Tibial nerve (tissue), 4 donors: Measurements from ENCODE around the gene ATG9B. TPM values are rescaled to one million over a fixed set of nuclear protein-coding genes. Genes with fewer than 3 reads are reported as not detected.

Source experiments
- DNase-seq, 2 donors: peaks; one replicate each; pipeline ENCODE4 v3.0.0-alpha.2; 2019; ENCODE audit warnings: low spot score in 2 of 2
- H3K27ac ChIP-seq, 4 donors: fragments of 200-600 bp; sonication (generic) in 3 of 4; one replicate each; pipeline ENCODE4 v1.5.1; 2017 to 2019; ENCODE audit warnings: mild to moderate bottlenecking in 1 of 4
- H3K27me3 ChIP-seq, 2 donors: fragments of 200-600 bp; sonication (generic) in 1 of 2; one replicate each; pipeline versions ENCODE4 v1.5.1 to v1.6.0; 2017 to 2019
- H3K36me3 ChIP-seq, 3 donors: fragments of 200-600 bp; sonication (generic); one replicate each; pipeline ENCODE4 v1.5.1; 2018 to 2019
- H3K4me1 ChIP-seq, 4 donors: fragments of 200-600 bp; sonication (generic) in 3 of 4; one replicate each; pipeline ENCODE4 v1.5.1; 2017 to 2019
- H3K4me3 ChIP-seq, 4 donors: fragments of 200-600 bp; sonication (generic) in 3 of 4; one replicate each; pipeline ENCODE4 v1.5.1; 2017 to 2019; ENCODE audit warnings: mild to moderate bottlenecking in 1 of 4, moderate library complexity in 1 of 4
- H3K9me3 ChIP-seq, 4 donors: fragments of 200-600 bp; sonication (generic) in 3 of 4; one replicate each; pipeline ENCODE4 v1.5.1; 2017 to 2019
- EP300 ChIP-seq, 2 donors: sonication (generic); formaldehyde crosslinking; IDR thresholded peaks; one replicate each; pipeline ENCODE4 v1.6.1; 2017; ENCODE audit warnings: antibody characterized with exemption in 2 of 2, mild to moderate bottlenecking in 1 of 2
- POLR2A ChIP-seq, 2 donors: fragments of 450-650 bp; IDR thresholded peaks; one replicate each; pipeline ENCODE4 v1.6.1; 2017; ENCODE audit warnings: antibody characterized with exemption in 2 of 2, mild to moderate bottlenecking in 2 of 2, moderate library complexity in 2 of 2
- WGBS, 2 donors: methylation state at CpG; one replicate each; pipeline ENCODE4 v1.1.5; 2018; 5-methylcytosine and 5-hydroxymethylcytosine counted together
- total RNA-seq, 4 donors: library from RNA; depleted of rRNA; stranded (reverse); fragments of >200 nt; gene quantifications; one replicate each; pipeline ENCODE4 v1.1.0, GENCODE V29; 2016
- TF ChIP-seq, protein P1 (sequence below), 5 experiments: fragments of 200-600 bp in 3 of 5; fragments of 450-650 bp in 2 of 5; sonication (generic) in 3 of 5; IDR thresholded peaks; one replicate each; pipeline ENCODE4 v1.5.1; 2016 to 2019; ENCODE audit warnings: antibody characterized with exemption in 5 of 5, mild to moderate bottlenecking in 3 of 5, moderate library complexity in 2 of 5

Gene ATG9B
- total RNA-seq, 4 donors from 2014 or later: not detected

DNA sequence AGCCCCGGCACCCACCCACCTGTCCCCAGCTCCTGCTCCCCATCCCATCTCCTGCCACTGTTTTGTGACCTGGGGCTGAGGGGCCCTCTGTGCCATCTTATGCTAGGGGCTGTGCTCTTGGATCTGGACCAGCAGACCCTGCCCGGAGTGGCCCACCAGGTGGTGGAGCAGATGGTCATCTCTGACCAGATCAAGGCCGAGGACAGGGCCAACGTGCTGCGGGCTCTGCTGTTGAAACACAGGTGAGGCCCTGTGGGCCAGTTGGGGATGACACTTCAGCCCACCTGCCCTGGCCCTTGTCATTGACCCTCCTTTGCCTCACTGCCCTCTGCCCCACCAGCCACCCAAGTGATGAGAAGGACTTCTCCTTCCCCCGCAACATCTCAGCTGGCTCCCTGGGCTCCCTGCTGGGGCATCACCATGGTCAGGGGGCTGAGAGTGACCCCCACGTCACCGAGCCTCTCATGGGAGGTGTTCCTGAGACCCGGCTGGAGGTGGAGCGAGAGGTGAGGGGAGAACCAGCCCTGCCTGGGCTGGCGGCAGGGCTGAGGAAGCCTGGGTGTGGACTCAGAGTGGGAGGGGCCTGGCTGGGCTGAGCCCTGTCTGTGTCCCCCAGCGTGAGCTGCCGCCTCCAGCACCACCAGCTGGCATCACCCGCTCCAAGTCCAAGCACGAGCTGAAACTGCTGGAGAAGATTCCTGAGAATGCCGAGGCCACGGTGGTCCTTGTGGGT lies 45.7 kb upstream of the ATG9B start:
- DNase-seq: no peak
- no peaks in the 10 kb centered on the region for H3K9me3 ChIP-seq
- no peaks in the 10 kb centered on the region for H3K27me3 ChIP-seq
- TF ChIP-seq POLR2A (IDR thresholded peaks at IDR 0.05) (no peak), EP300 (IDR thresholded peaks at IDR 0.05) (no peak)
- TF ChIP-seq, protein P1, sequence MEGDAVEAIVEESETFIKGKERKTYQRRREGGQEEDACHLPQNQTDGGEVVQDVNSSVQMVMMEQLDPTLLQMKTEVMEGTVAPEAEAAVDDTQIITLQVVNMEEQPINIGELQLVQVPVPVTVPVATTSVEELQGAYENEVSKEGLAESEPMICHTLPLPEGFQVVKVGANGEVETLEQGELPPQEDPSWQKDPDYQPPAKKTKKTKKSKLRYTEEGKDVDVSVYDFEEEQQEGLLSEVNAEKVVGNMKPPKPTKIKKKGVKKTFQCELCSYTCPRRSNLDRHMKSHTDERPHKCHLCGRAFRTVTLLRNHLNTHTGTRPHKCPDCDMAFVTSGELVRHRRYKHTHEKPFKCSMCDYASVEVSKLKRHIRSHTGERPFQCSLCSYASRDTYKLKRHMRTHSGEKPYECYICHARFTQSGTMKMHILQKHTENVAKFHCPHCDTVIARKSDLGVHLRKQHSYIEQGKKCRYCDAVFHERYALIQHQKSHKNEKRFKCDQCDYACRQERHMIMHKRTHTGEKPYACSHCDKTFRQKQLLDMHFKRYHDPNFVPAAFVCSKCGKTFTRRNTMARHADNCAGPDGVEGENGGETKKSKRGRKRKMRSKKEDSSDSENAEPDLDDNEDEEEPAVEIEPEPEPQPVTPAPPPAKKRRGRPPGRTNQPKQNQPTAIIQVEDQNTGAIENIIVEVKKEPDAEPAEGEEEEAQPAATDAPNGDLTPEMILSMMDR (IDR thresholded peaks at IDR 0.05): no peak
- WGBS, 2 donors: 84 to 90% methylated on average over 16 to 17 of the region's 17 CpGs
- peaks cover 2 to 100% (median 29%) of the 10 kb centered on the region in 3 donors for H3K36me3 ChIP-seq
- H3K27ac ChIP-seq: no peak overlapping the region
- H3K4me3 ChIP-seq: no peak overlapping the region
- H3K4me1 ChIP-seq: no peaks in the 10 kb centered on the region

DNA sequence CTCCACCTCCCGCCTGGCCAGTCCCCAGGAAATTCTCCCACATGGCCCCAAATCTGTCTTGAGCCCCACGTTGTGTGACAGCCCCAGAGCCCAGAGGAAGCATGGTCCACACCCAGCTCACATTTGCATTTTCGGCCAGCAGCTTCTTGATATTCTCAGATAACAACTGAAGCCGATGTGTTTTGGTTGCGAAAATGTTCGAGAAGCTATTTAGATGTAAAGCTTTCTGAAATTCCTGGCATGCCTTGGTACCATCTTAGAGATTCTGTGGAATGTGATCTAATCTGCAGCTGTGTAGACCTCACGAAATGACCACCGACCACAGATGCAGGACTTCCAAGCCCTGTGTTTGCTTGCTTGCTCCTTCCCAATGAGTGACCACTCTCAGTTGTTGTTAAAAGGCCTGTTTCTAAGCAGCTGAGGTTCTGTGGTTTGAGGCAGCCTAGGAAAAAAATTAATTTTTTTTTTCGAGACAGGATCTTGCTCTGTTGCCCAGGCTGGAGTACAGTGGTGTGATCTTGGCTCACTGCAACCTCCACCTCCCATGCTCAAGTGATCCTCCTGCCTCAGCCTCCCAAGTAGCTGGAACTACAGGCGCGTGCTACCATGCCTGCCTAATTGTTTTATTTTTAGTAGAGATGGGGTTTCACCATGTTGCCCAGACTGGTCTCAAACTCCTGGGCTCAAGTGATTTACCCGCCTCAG lies 43.9 kb upstream of the ATG9B start:
- DNase-seq: no peak
- peaks cover 0 to 6% (median 0%) of the 10 kb centered on the region in 4 donors for H3K4me1 ChIP-seq
- H3K4me3 ChIP-seq: no peak overlapping the region
- H3K27me3 ChIP-seq: no peaks in the 10 kb centered on the region
- H3K9me3 ChIP-seq: no peaks in the 10 kb centered on the region
- H3K27ac ChIP-seq: no peak overlapping the region
- peaks cover 6 to 95% (median 31%) of the 10 kb centered on the region in 3 donors for H3K36me3 ChIP-seq
- TF ChIP-seq, protein P1 (IDR thresholded peaks at IDR 0.05): no peak
- TF ChIP-seq POLR2A (IDR thresholded peaks at IDR 0.05) (no peak), EP300 (IDR thresholded peaks at IDR 0.05) (no peak)
- WGBS, 2 donors: 83 to 84% methylated on average over 12 of the region's 12 CpGs

DNA sequence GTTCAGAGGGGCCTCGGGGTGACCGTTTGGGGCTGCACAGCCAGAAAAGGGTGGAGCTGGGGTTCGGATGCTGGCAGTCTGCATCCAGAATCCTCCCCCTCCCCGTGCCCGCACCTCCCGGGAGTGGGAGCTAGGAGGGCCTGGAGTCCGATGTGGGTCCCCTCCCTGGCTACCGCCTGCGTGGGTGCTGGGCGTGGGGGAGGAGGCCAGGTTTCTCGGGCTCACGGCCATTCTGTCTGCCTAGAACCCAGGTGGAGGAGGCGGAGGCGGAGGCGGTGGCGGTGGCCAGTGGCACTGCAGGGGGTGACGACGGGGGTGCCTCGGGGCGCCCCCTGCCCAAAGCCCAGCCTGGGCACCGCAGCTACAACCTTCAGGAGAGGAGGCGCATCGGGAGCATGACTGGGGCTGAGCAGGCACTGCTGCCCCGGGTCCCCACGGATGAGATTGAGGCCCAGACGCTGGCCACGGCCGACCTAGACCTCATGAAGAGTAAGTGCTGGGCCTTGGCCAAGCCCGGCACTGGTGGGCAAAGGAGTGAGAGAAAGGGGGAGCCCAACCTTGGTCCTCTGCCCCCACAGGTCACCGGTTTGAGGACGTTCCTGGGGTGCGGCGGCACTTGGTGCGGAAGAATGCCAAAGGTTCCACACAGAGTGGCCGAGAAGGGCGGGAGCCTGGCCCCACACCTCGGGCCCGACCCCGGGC lies 42.1 kb upstream of the ATG9B start:
- TF ChIP-seq POLR2A (IDR thresholded peaks at IDR 0.05): no peak
- no peak for TF ChIP-seq EP300 (IDR thresholded peaks at IDR 0.05)
- TF ChIP-seq, protein P1 (IDR thresholded peaks at IDR 0.05): no peak
- peaks cover 6 to 77% (median 28%) of the 10 kb centered on the region in 3 donors for H3K36me3 ChIP-seq
- H3K4me1 ChIP-seq: peaks cover 0 to 24% (median 14%) of the 10 kb centered on the region in 4 donors
- WGBS, 2 donors: 89 to 94% methylated on average over 39 of the region's 39 CpGs
- no peaks in the 10 kb centered on the region for H3K9me3 ChIP-seq
- no peak for DNase-seq
- no peaks in the 10 kb centered on the region for H3K27me3 ChIP-seq
- no peak overlapping the region for H3K4me3 ChIP-seq
- no peak overlapping the region for H3K27ac ChIP-seq

DNA sequence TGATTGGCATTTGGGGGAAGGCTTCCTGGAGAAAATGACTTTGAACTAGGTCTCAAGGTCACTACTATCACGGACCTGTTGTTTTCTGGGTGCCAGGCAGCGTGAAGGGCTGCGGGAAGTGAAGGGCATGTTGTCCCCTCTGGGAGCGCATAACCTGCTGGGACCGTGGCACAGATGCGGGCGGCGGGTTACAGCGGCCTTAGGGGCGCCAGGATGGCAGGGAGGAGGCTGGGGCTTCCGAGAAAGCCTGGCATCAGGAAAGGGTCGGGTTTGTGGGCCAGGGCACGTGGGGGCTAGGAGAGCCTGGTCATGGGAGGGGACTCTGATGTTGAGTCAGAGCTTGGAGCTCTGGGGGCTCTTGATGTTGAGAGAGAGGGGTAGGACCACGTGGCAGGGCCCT lies 41.2 kb upstream of the ATG9B start:
- 87 to 95% methylated on average over 14 of the region's 14 CpGs for WGBS, 2 donors
- Histone ChIP-seq H3K9me3 (no peaks in the 10 kb centered on the region), H3K27me3 (no peaks in the 10 kb centered on the region), H3K4me3 (no peak overlapping the region), H3K4me1 (peaks cover 0 to 33% (median 23%) of the 10 kb centered on the region in 4 donors), H3K27ac (no peak overlapping the region), H3K36me3 (peaks cover 6 to 68% (median 19%) of the 10 kb centered on the region in 3 donors)
- TF ChIP-seq EP300 (IDR thresholded peaks at IDR 0.05) (no peak), POLR2A (IDR thresholded peaks at IDR 0.05) (no peak)
- TF ChIP-seq, protein P1 (IDR thresholded peaks at IDR 0.05): no peak
- DNase-seq: no peak
